GM23248 (cell line): ENCODE data around the gene C10orf88.

Source experiments
- EZH2 ChIP-seq: fragments of 200-600 bp; sonication (generic); IDR thresholded peaks from 2 replicates; pipeline ENCODE4 v1.6.1; 2018; ENCODE audit warnings: antibody characterized with exemption, mild to moderate bottlenecking; ENCODE audit not compliant: insufficient read depth, poor library complexity, severe bottlenecking
- EZH2phosphoT487 ChIP-seq: fragments of 200-600 bp; sonication (generic); IDR thresholded peaks from 2 replicates; pipeline ENCODE4 v1.6.1; 2018; ENCODE audit warnings: antibody characterized with exemption, moderate library complexity, mild to moderate bottlenecking, low read depth; ENCODE audit not compliant: insufficient read depth

DNA sequence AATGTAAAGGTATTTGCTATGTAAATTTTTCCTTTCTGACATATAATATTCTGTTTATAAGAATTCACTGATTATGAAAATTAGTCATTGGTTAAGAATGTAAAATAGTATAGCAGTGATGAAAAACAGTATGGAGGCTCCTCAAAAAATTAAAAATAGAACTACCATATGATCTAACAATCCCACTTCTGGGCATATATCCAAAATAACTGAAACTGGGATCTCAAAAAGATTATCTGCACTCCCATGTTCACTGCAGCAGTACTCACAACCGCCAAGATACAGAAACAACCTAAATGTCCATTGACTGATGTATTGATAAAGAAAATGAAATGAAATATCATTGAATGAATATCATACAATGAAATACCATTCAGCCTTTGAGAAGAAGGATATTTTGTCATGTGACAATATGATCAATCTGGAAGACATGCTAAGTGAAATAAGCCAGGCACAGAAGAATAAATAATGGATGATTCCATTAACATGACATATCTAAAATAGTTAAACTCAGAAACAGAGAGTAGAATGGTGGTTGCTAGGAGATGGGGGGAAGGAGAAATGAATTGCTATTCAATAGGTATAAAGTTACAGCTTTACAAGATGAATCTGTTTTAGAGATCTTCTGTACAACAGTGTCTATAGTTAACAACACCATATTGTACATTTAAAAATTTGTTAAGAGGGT lies 14.0 kb downstream of the C10orf88 start:
- TF ChIP-seq EZH2 (no peak), EZH2phosphoT487 (no peak)
